Prostate gland (tissue), 2 donors: ENCODE results near the gene CENPN. TPM values are rescaled to one million over a fixed set of nuclear protein-coding genes. Genes with fewer than 3 reads are reported as not detected.

Source experiments
- DNase-seq: peaks from one replicate; pipeline ENCODE4 v3.0.0-alpha.2; 2019; ENCODE audit warnings: low spot score
- H3K27ac ChIP-seq, 2 donors: fragments of 200-600 bp; sonication (generic); 2 replicates each; pipeline ENCODE4 v1.5.1; 2017 to 2019
- H3K27me3 ChIP-seq: fragments of 200-600 bp; sonication (generic); replicated peaks from 2 replicates; pipeline ENCODE4 v1.5.1; 2019; ENCODE audit not compliant: insufficient read depth
- H3K36me3 ChIP-seq, 2 donors: fragments of 200-600 bp; sonication (generic); 1 replicate in 1 of 2; 2 replicates in 1 of 2; pipeline versions ENCODE4 v1.5.1 to v1.8.1; 2017 to 2019
- H3K4me1 ChIP-seq: fragments of 200-600 bp; sonication (generic); replicated peaks from 2 replicates; pipeline ENCODE4 v1.5.1; 2019
- H3K4me3 ChIP-seq, 2 donors: fragments of 200-600 bp; sonication (generic); 2 replicates each; pipeline ENCODE4 v1.5.1; 2017 to 2019
- H3K9me3 ChIP-seq: fragments of 200-600 bp; sonication (generic); 2 replicates; pipeline ENCODE4 v1.5.1; 2017
- CTCF ChIP-seq, 4 experiments: fragments of 200-600 bp in 2 of 4; fragments of 450-650 bp in 2 of 4; sonication (generic) in 2 of 4; IDR thresholded peaks; 1 replicate in 3 of 4; 2 replicates in 1 of 4; pipeline ENCODE4 v1.5.1; 2016 to 2019; ENCODE audit warnings: antibody characterized with exemption in 4 of 4, mild to moderate bottlenecking in 2 of 4, moderate library complexity in 2 of 4
- POLR2A ChIP-seq: fragments of 450-650 bp; IDR thresholded peaks from one replicate; pipeline ENCODE4 v1.6.1; 2016; ENCODE audit warnings: antibody characterized with exemption, mild to moderate bottlenecking
- POLR2AphosphoS5 ChIP-seq: sonication (generic); formaldehyde crosslinking; IDR thresholded peaks from one replicate; pipeline ENCODE4 v1.6.1; 2017; ENCODE audit warnings: antibody characterized with exemption
- WGBS: methylation state at CpG from one replicate; pipeline ENCODE4 v1.1.5; 2018; 5-methylcytosine and 5-hydroxymethylcytosine counted together
- intact Hi-C: fragments of 100-400 bp; cut with DNase I; formaldehyde crosslinking; loops from one replicate; pipeline ENCODE4 v1.14.2; 2022
- total RNA-seq, 2 donors: library from RNA; depleted of rRNA; stranded (reverse); fragments of >200 nt; gene quantifications; one replicate each; pipeline ENCODE4 v1.1.0, GENCODE V29; 2016

Gene CENPN
- total RNA-seq, 2 donors from 2014 or later: 40.6 to 103 TPM

DNA sequence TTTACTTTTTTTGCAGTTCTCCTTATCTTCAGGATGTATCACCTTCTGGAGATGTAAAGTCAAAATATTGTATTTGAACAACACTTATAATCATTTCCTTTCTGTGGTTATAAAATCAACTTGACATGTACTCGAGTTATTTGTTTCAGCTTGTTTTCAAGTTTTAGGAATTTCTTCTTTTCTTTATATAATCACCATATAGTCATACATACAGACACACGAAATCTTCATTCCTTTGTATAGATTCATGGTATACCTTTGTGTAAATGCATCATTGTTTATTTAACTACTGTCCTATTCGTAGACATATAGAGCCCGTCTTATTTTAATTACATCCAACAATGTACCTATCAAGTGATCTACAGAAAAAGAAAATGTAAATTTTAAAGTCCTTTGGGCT lies 40.4 kb upstream of the CENPN start:
- H3K36me3 ChIP-seq: no peaks in the 10 kb centered on the region
- no peaks in the 10 kb centered on the region for H3K4me1 ChIP-seq
- WGBS: 87% methylated on average over 4 of the region's 4 CpGs
- H3K9me3 ChIP-seq: no peaks in the 10 kb centered on the region
- no peaks in the 10 kb centered on the region for H3K27me3 ChIP-seq
- no peak for TF ChIP-seq CTCF (IDR thresholded peaks at IDR 0.05)
- no peak for TF ChIP-seq POLR2AphosphoS5
- TF ChIP-seq POLR2A: no peak
- DNase-seq: no peak
- no peak overlapping the region for H3K27ac ChIP-seq
- H3K4me3 ChIP-seq: no peak overlapping the region
- intact Hi-C loops: no loop called here

DNA sequence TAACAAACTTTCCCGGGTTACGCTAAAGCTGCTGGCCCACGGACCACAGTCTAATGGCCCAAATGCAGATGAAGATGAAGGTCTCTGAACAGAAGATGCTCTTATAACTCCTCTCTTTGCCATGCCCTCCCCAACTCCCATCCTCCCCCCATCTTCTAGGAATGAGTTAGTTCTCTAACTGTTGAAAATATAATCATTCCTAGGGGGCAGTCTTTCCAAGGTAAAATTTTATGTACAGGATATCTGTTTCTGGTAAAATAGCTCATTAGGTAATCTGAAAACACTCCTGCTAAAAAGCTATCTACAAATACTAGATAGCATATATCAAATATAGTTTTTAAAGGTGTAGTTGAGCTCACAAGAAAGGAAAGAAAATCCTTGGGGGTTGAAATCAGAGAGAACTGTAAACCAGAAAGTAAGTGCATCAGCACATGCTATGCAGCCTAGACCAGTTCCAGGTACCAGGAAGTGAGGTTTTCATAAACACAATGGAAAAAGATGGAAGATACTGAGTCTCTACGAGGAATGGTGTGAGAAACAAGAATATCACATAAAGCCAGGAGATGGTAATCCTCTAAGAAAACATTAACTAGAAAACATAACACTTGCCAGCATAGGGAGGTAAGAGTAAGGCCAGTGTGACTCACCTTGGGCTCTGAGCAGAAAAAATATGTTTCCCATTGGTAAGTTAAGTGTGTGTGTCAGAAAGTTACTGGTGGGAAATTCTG lies 38.5 kb upstream of the CENPN start:
- Histone ChIP-seq H3K27me3 (no peaks in the 10 kb centered on the region), H3K4me1 (no peaks in the 10 kb centered on the region), H3K27ac (no peak overlapping the region), H3K36me3 (no peaks in the 10 kb centered on the region), H3K9me3 (no peaks in the 10 kb centered on the region), H3K4me3 (no peak overlapping the region)
- intact Hi-C loops: no loop called here
- WGBS: 82% methylated on average over 4 of the region's 4 CpGs
- no peak for TF ChIP-seq POLR2A
- no peak for TF ChIP-seq POLR2AphosphoS5
- TF ChIP-seq CTCF (IDR thresholded peaks at IDR 0.05): no peak
- no peak for DNase-seq

DNA sequence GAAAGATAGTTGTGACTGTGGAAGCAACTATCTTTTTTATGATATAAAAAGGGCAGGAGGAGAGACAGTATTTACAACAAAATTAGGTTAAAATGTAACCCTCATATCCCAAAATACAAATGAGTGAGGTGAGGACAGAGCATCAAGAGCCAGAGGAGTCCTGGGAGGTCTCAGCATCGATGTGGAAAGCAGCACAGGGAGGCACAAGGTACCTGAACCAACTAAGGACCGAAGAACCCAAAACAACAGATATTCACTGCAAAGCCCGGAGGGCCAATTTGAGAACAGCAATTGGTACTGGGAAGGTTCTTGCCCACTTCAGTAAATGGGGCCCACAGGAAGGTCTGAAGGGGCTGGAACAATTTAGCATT lies 37.9 kb upstream of the CENPN start:
- H3K9me3 ChIP-seq: no peaks in the 10 kb centered on the region
- no peak for DNase-seq
- no peak for TF ChIP-seq POLR2A
- TF ChIP-seq CTCF (IDR thresholded peaks at IDR 0.05): no peak
- TF ChIP-seq POLR2AphosphoS5: no peak
- H3K4me1 ChIP-seq: no peaks in the 10 kb centered on the region
- 91% methylated on average over 3 of the region's 3 CpGs for WGBS
- H3K4me3 ChIP-seq: no peak overlapping the region
- no peaks in the 10 kb centered on the region for H3K27me3 ChIP-seq
- no peak overlapping the region for H3K27ac ChIP-seq
- no peaks in the 10 kb centered on the region for H3K36me3 ChIP-seq
- intact Hi-C loops: no loop called here

DNA sequence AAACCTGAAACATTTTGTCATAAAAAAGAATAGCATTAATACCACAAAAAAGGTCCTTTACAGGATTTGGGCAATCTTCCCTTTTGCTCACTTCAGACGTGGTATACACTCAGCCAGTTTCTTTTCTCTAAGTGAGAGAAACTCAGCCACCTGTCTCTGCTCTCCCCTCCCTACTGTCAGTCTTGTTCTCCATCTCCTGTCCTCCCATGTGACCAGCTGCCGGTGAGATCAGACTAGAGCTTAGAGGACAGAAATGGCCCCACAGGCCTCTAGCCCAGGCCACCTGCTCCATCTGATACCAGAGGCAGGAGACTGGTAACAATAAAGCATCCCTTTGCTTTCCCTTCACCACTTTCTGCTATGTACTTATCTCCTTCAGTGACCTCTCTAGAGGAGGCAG lies 35.2 kb upstream of the CENPN start:
- TF ChIP-seq CTCF (IDR thresholded peaks at IDR 0.05): no peak
- intact Hi-C loops: no loop called here
- DNase-seq: no peak
- 70% methylated on average over 2 of the region's 2 CpGs for WGBS
- no peak overlapping the region for H3K4me3 ChIP-seq
- H3K9me3 ChIP-seq: no peaks in the 10 kb centered on the region
- H3K27ac ChIP-seq: no peak overlapping the region
- H3K36me3 ChIP-seq: no peaks in the 10 kb centered on the region
- H3K4me1 ChIP-seq: peaks cover 4% of the 10 kb centered on the region
- H3K27me3 ChIP-seq: no peaks in the 10 kb centered on the region

GRCh38 chr16:80972611-80973010 lies 34.4 kb upstream of the CENPN start:
- intact Hi-C loops: no loop called here
- H3K9me3 ChIP-seq: no peaks in the 10 kb centered on the region
- H3K4me3 ChIP-seq: no peak overlapping the region
- no peak overlapping the region for H3K27ac ChIP-seq
- no peaks in the 10 kb centered on the region for H3K36me3 ChIP-seq
- 93% methylated on average over 4 of the region's 4 CpGs for WGBS
- DNase-seq: no peak
- H3K4me1 ChIP-seq: peaks cover 4% of the 10 kb centered on the region
- no peak for TF ChIP-seq POLR2A
- no peak for TF ChIP-seq CTCF (IDR thresholded peaks at IDR 0.05)
- TF ChIP-seq POLR2AphosphoS5: no peak
- H3K27me3 ChIP-seq: no peaks in the 10 kb centered on the region
